COLO668 (cell line): Measurements from ENCODE around the gene ZNF57.
"Not testable (repeated sequence)": the region's sequence is repeated elsewhere in the genome, so short reads cannot be mapped to it uniquely, and the experiment has no call there.

Experiments used
- DNase-seq: peaks from one replicate; lab custom pipeline; 2025; ENCODE audit not compliant: unreplicated experiment; lab: John Stamatoyannopoulos, UW

The ZNF57 gene

GRCh38 chr19:2950286-2951124 is 49.8 kb downstream of the ZNF57 start:
- DNase-seq: peak; percentile 96

- peak; percentile 22 for DNase-seq
Observed at GRCh38 chr19:2952953-2953481, 52.3 kb downstream of the ZNF57 start.

GRCh38 chr19:2957160-2957559 is 56.4 kb downstream of the ZNF57 start:
- no peak for DNase-seq

GRCh38 chr19:2960120-2960519 is 59.4 kb downstream of the ZNF57 start:
- DNase-seq: no peak

GRCh38 chr19:2962018-2962670 is 61.4 kb downstream of the ZNF57 start:
- DNase-seq: peak; percentile 46

- no peak for DNase-seq
Observed at GRCh38 chr19:2963122-2963521, 62.4 kb downstream of the ZNF57 start.

- not testable (repeated sequence) for DNase-seq
Observed at GRCh38 chr19:2963631-2964030, 62.9 kb downstream of the ZNF57 start.

GRCh38 chr19:2964874-2965273 is 64.1 kb downstream of the ZNF57 start:
- DNase-seq: no peak

GRCh38 chr19:2967972-2968371 is 67.2 kb downstream of the ZNF57 start:
- DNase-seq: no peak
